NCI-H82 (cell line): ENCODE data around the gene ATF7IP.

ENCODE experiments used
- DNase-seq: peaks from one replicate; lab custom pipeline; 2025; lab: John Stamatoyannopoulos, UW

ATF7IP gene

GRCh38 chr12:14418451-14418890 is 53.0 kb downstream of the ATF7IP start:
- DNase-seq, result no peak

GRCh38 chr12:14422516-14423230 is 57.2 kb downstream of the ATF7IP start:
- DNase-seq, result no peak

GRCh38 chr12:14424545-14424944 is 59.1 kb downstream of the ATF7IP start:
- DNase-seq, result no peak

- no peak for DNase-seq
Measured at GRCh38 chr12:14426792-14427191, 61.3 kb downstream of the ATF7IP start.

GRCh38 chr12:14427929-14428328 is 62.4 kb downstream of the ATF7IP start:
- no peak for DNase-seq

- no peak for DNase-seq
Measured at GRCh38 chr12:14430394-14430986, 65.0 kb downstream of the ATF7IP start.

GRCh38 chr12:14431975-14432374 is 66.5 kb downstream of the ATF7IP start:
- no peak for DNase-seq

GRCh38 chr12:14435627-14436026 is 70.1 kb downstream of the ATF7IP start:
- DNase-seq, result no peak

- DNase-seq, result no peak
Measured at GRCh38 chr12:14442221-14442881, 76.9 kb downstream of the ATF7IP start.

GRCh38 chr12:14443531-14443930 is 78.0 kb downstream of the ATF7IP start:
- DNase-seq, result no peak

- no peak for DNase-seq
Measured at GRCh38 chr12:14450479-14450878, 85.0 kb downstream of the ATF7IP start.

GRCh38 chr12:14452336-14452735 is 86.9 kb downstream of the ATF7IP start:
- no peak for DNase-seq

- DNase-seq, result no peak
Measured at GRCh38 chr12:14452865-14453264, 87.4 kb downstream of the ATF7IP start.

GRCh38 chr12:14454098-14454907 is 88.8 kb downstream of the ATF7IP start:
- peak; percentile 84 for DNase-seq

- DNase-seq, result no peak
Measured at GRCh38 chr12:14460212-14460841, 94.8 kb downstream of the ATF7IP start.

GRCh38 chr12:14471497-14471896 is 106.0 kb downstream of the ATF7IP start:
- no peak for DNase-seq

GRCh38 chr12:14473707-14474287 is 108.3 kb downstream of the ATF7IP start:
- peak; percentile 40 for DNase-seq

- no peak for DNase-seq
Measured at GRCh38 chr12:14479004-14479403, 113.5 kb downstream of the ATF7IP start.

GRCh38 chr12:14481201-14481600 is 115.7 kb downstream of the ATF7IP start:
- no peak for DNase-seq

GRCh38 chr12:14482361-14482760 is 116.9 kb downstream of the ATF7IP start:
- no peak for DNase-seq

- no peak for DNase-seq
Measured at GRCh38 chr12:14482886-14483285, 117.4 kb downstream of the ATF7IP start.

GRCh38 chr12:14495326-14495725 is 129.8 kb downstream of the ATF7IP start:
- no peak for DNase-seq
